GM12875 (cell line): ENCODE data around the gene CDHR3.
"Not testable (repeated sequence)": the region's sequence is repeated elsewhere in the genome, so short reads cannot be mapped to it uniquely, and the experiment has no call there.

ENCODE experiments used
- H3K4me3 ChIP-seq: one replicate; pipeline ENCODE4 v1.5.1; 2011; ENCODE audit warnings: low read depth, low read length, control low read depth
- CTCF ChIP-seq: IDR thresholded peaks from 2 replicates; pipeline ENCODE4 v1.5.1; 2011; ENCODE audit warnings: low read depth, mild to moderate bottlenecking, control low read depth, inconsistent platforms, low read length, moderate library complexity, borderline replicate concordance; ENCODE audit not compliant: insufficient read depth

The CDHR3 gene

GRCh38 chr7:105943486-105943885, 19.6 kb upstream of the CDHR3 start:
- TF ChIP-seq CTCF, result no peak

GRCh38 chr7:105945848-105946247, 17.2 kb upstream of the CDHR3 start:
- no peak overlapping the region for H3K4me3 ChIP-seq
- TF ChIP-seq CTCF, result no peak

More at GRCh38 chr7:105943486-105943885, 19.6 kb upstream of the CDHR3 start:
- no peak overlapping the region for H3K4me3 ChIP-seq

- TF ChIP-seq CTCF, result no peak
These were observed 11.5 kb upstream of the CDHR3 start for GRCh38 chr7:105951597-105951996.

GRCh38 chr7:105952917-105953595, 10.0 kb upstream of the CDHR3 start:
- no peak overlapping the region for H3K4me3 ChIP-seq
- TF ChIP-seq CTCF, result no peak

More at GRCh38 chr7:105951597-105951996, 11.5 kb upstream of the CDHR3 start:
- H3K4me3 ChIP-seq, result no peak overlapping the region

- no peak for TF ChIP-seq CTCF
- no peak overlapping the region for H3K4me3 ChIP-seq
These were observed 8.4 kb upstream of the CDHR3 start for GRCh38 chr7:105954711-105955110.

- not testable (repeated sequence) for H3K4me3 ChIP-seq
These were observed 7.2 kb upstream of the CDHR3 start for GRCh38 chr7:105955651-105956466.

- no peak overlapping the region for H3K4me3 ChIP-seq
- TF ChIP-seq CTCF, result no peak
These were observed 5.1 kb upstream of the CDHR3 start for GRCh38 chr7:105958012-105958411.
